Spleen (tissue), 7 donors: ENCODE data around the gene APLF.

Experiments used
- CTCF ChIP-seq, 11 experiments: fragments of 200-600 bp in 7 of 11; fragments of 450-650 bp in 4 of 11; sonication (generic) in 4 of 11; IDR thresholded peaks in 8 of 11; conservative IDR thresholded peaks in 3 of 11; 1 replicate in 7 of 11; 2 replicates in 4 of 11; pipeline versions ENCODE4 v1.4.0 to v1.8.0; 2016 to 2021; ENCODE audit warnings: antibody characterized with exemption in 11 of 11, inconsistent platforms in 4 of 11, mild to moderate bottlenecking in 1 of 11
- POLR2A ChIP-seq, 3 donors: fragments of 450-650 bp; IDR thresholded peaks; one replicate each; pipeline ENCODE4 v1.5.1; 2017; ENCODE audit warnings: antibody characterized with exemption in 3 of 3, mild to moderate bottlenecking in 1 of 3
- donor health status: DM: no; HTN: no; CAD: no; lungs with moderate emphysema.
- donor health status: DM: no; HTN: no; CAD: no.
- donor health status: DM: no; HTN: no; CAD: no.

GRCh38 chr2:68453761-68454360 lies 13.5 kb upstream of the APLF start:
- TF ChIP-seq POLR2A (IDR thresholded peaks at IDR 0.05), result no peak
- TF ChIP-seq CTCF (IDR thresholded peaks at IDR 0.05 in 8 of 11, conservative IDR thresholded peaks at IDR 0.05 in 3 of 11), result no peak
